Pancreas (tissue), 10 donors: ENCODE data around the gene PARL. TPM values are rescaled to one million over a fixed set of nuclear protein-coding genes. Genes with fewer than 3 reads are reported as not detected.

ENCODE experiments used
- ATAC-seq, 4 donors: fragments of 200-7000 bp; cut with Tn5 transposase; one replicate each; pipeline versions ENCODE4 v1.8.0 to v1.9.1; 2020; ENCODE audit warnings: mild to moderate bottlenecking in 4 of 4, moderate library complexity in 4 of 4
- DNase-seq, 6 donors: peaks; one replicate each; pipeline ENCODE4 v3.0.0-alpha.2; 2020
- FAIRE-seq: peaks from 2 replicates; lab custom pipeline; 2012; peaks lifted over from hg19 to GRCh38; lab: Jason Lieb, UNC
- H3K27ac ChIP-seq, 4 donors: fragments of 200-600 bp; sonication (generic); 1 replicate in 3 of 4; 2 replicates in 1 of 4; pipeline versions ENCODE4 v1.5.0 to v1.8.0; 2020
- H3K27me3 ChIP-seq, 4 donors: fragments of 200-600 bp; one replicate each; pipeline ENCODE4 v1.8.0; 2021
- H3K36me3 ChIP-seq, 3 donors: fragments of 200-600 bp; sonication (generic) in 1 of 3; one replicate each; pipeline versions ENCODE4 v1.5.0 to v1.8.0; 2020 to 2021
- H3K4me1 ChIP-seq, 3 donors: fragments of 200-600 bp; one replicate each; pipeline ENCODE4 v1.8.0; 2021
- H3K4me3 ChIP-seq, 4 donors: fragments of 200-600 bp; sonication (generic) in 2 of 4; one replicate each; pipeline versions ENCODE4 v1.5.0 to v1.8.0; 2020 to 2021
- H3K9me3 ChIP-seq, 4 donors: fragments of 200-600 bp; one replicate each; pipeline ENCODE4 v1.8.0; 2021
- CTCF ChIP-seq, 4 donors: fragments of 200-600 bp; sonication (generic) in 3 of 4; IDR thresholded peaks; one replicate each; pipeline versions ENCODE4 v1.5.0 to v1.8.0; 2021; ENCODE audit warnings: antibody characterized with exemption in 4 of 4
- WGBS, 2 donors: extraction: QIAGEN DNeasy Blood & Tissue Kit; methylation state at CpG; one replicate each; pipeline ENCODE4 v1.1.7; 2013; 5-methylcytosine and 5-hydroxymethylcytosine counted together
- intact Hi-C, 3 donors: fragments of 100-400 bp; cut with DNase I; formaldehyde crosslinking; loops; one replicate each; pipeline versions ENCODE4 v1.11.1 to v1.14.2; 2022
- polyA plus RNA-seq, 2 donors: library from polyadenylated mRNA; stranded (reverse); fragments of 200-250 nt; gene quantifications; one replicate each; pipeline ENCODE4 v1.2.3, GENCODE V29; 2013
- total RNA-seq, 6 donors: library from RNA; stranded (reverse); fragmentation: NEBNext Ultra II Directional in 4 of 6; extraction: Animal tissue kit (Norgen Biotek cat#: 25700) in 4 of 6; gene quantifications; one replicate each; pipeline versions ENCODE4 v1.2.1 to v1.2.4, GENCODE V29; 2021 to 2023
- donor health status: healthy with polysubstance abuse.
- donor health status: DM: no; HTN: no; CAD: no; lungs with moderate emphysema.
- donor health status: DM: no; HTN: no; CAD: no.
- donor health status: control.
- donor health status: control.
- donor health status: Bipolar disorder and iron deficiency.
- donor health status: DM: yes; HTN: yes; CAD: no.
- donor health status: DM: no; HTN: no; CAD: no.
- donor health status: DM: no; HTN: no; CAD: no.
- donor health status: DM: yes; HTN: yes; CAD: no.

PARL gene
- total and polyA plus RNA-seq, 8 donors, result 26.4 to 65.8 (median 36.1) TPM

DNA sequence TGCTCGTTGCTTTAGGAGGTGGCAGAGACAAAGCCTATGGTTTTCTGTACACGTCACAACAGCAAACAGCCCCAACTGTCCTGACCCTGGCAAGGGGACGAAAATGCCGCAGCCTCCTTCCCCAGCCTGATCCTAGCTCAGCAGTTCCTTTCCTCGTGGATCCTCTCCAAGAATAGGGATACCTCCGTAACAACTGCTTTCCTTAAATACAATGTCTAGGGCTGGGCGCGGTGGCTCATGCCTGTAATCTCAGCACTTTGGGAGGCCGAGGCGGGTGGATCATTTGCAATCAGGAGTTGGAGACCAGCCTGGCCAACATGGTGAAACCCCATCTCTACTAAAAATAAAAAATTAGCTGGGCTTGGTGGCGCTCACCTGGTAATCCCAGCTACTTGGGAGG, 76.3 kb downstream of the PARL start:
- H3K9me3 ChIP-seq, result no peaks in the 10 kb centered on the region
- peak overlapping the region in 3 of 4 donors; percentile 28 to 87 (median 75) for H3K27ac ChIP-seq
- no peak for TF ChIP-seq CTCF (IDR thresholded peaks at IDR 0.05)
- peaks cover 13 to 26% (median 25%) of the 10 kb centered on the region in 3 donors for H3K4me1 ChIP-seq
- FAIRE-seq (no peak), DNase-seq (no peak), ATAC-seq (no peak)
- H3K36me3 ChIP-seq, result peaks cover 0 to 26% (median under 1%) of the 10 kb centered on the region in 3 donors
- intact Hi-C loops, result no loop called here
- no peaks in the 10 kb centered on the region for H3K27me3 ChIP-seq
- 95 to 99% methylated on average over 11 of the region's 11 CpGs for WGBS, 2 donors
- H3K4me3 ChIP-seq, result no peak overlapping the region

GRCh38 chr3:183807881-183808280, 76.8 kb downstream of the PARL start:
- intact Hi-C loops, result no loop called here
- DNase-seq, result no peak
- no peaks in the 10 kb centered on the region for H3K9me3 ChIP-seq
- no peak overlapping the region for H3K4me3 ChIP-seq
- no peak for FAIRE-seq
- no peak for TF ChIP-seq CTCF (IDR thresholded peaks at IDR 0.05)
- H3K27ac ChIP-seq, result no peak overlapping the region
- ATAC-seq, result no peak
- H3K36me3 ChIP-seq, result peaks cover 0 to 28% (median 4%) of the 10 kb centered on the region in 3 donors
- H3K27me3 ChIP-seq, result no peaks in the 10 kb centered on the region
- 95 to 97% methylated on average over 12 of the region's 12 CpGs for WGBS, 2 donors
- H3K4me1 ChIP-seq, result peaks cover 13 to 26% (median 25%) of the 10 kb centered on the region in 3 donors

GRCh38 chr3:183807209-183807728, 77.4 kb downstream of the PARL start:
- no peak for ATAC-seq
- peaks cover 13 to 26% (median 25%) of the 10 kb centered on the region in 3 donors for H3K4me1 ChIP-seq
- DNase-seq, result no peak
- WGBS, 2 donors, result 93% methylated on average over 12 of the region's 12 CpGs
- H3K9me3 ChIP-seq, result no peaks in the 10 kb centered on the region
- intact Hi-C loops, result no loop called here
- no peaks in the 10 kb centered on the region for H3K27me3 ChIP-seq
- H3K36me3 ChIP-seq, result peaks cover 0 to 34% (median 4%) of the 10 kb centered on the region in 3 donors
- H3K27ac ChIP-seq, result no peak overlapping the region
- no peak for TF ChIP-seq CTCF (IDR thresholded peaks at IDR 0.05)
- FAIRE-seq, result no peak
- no peak overlapping the region for H3K4me3 ChIP-seq

GRCh38 chr3:183802989-183803388, 81.7 kb downstream of the PARL start:
- H3K36me3 ChIP-seq, result peaks cover 0 to 41% (median 5%) of the 10 kb centered on the region in 3 donors
- ATAC-seq (peak; percentile 30 to 79 (median 48)), FAIRE-seq (no peak), DNase-seq (peak in 2 of 6 donors; percentile 47 to 66)
- TF ChIP-seq CTCF (IDR thresholded peaks at IDR 0.05), result no peak
- WGBS, 2 donors, result 70 to 73% methylated on average over 6 of the region's 6 CpGs
- no peaks in the 10 kb centered on the region for H3K27me3 ChIP-seq
- intact Hi-C loops, result no loop called here
- no peaks in the 10 kb centered on the region for H3K4me1 ChIP-seq
- no peak overlapping the region for H3K27ac ChIP-seq
- H3K4me3 ChIP-seq, result no peak overlapping the region
- H3K9me3 ChIP-seq, result no peaks in the 10 kb centered on the region

GRCh38 chr3:183801601-183802000, 83.1 kb downstream of the PARL start:
- intact Hi-C loops, result no loop called here
- no peak for FAIRE-seq
- no peak overlapping the region for H3K4me3 ChIP-seq

More at GRCh38 chr3:183801601-183802000, 83.1 kb downstream of the PARL start:
- H3K27me3 ChIP-seq, result no peaks in the 10 kb centered on the region
- H3K27ac ChIP-seq, result no peak overlapping the region
- no peak for DNase-seq
- no peak for TF ChIP-seq CTCF (IDR thresholded peaks at IDR 0.05)
- WGBS, 2 donors, result 84 to 96% methylated on average over 5 of the region's 5 CpGs
- no peaks in the 10 kb centered on the region for H3K4me1 ChIP-seq
- H3K9me3 ChIP-seq, result no peaks in the 10 kb centered on the region
- H3K36me3 ChIP-seq, result peaks cover 0 to 32% (median 7%) of the 10 kb centered on the region in 3 donors
- no peak for ATAC-seq
